Pancreas (tissue), 10 donors: ENCODE measurements around the gene NIPAL1. TPM values are rescaled to one million over a fixed set of nuclear protein-coding genes. Genes with fewer than 3 reads are reported as not detected.

Experiments
- ATAC-seq, 4 donors: fragments of 200-7000 bp; cut with Tn5 transposase; one replicate each; pipeline versions ENCODE4 v1.8.0 to v1.9.1; 2020; ENCODE audit warnings: mild to moderate bottlenecking in 4 of 4, moderate library complexity in 4 of 4
- DNase-seq, 6 donors: peaks; one replicate each; pipeline ENCODE4 v3.0.0-alpha.2; 2020
- FAIRE-seq: peaks from 2 replicates; lab custom pipeline; 2012; peaks lifted over from hg19 to GRCh38; lab: Jason Lieb, UNC
- H3K27ac ChIP-seq, 4 donors: fragments of 200-600 bp; sonication (generic); 1 replicate in 3 of 4; 2 replicates in 1 of 4; pipeline versions ENCODE4 v1.5.0 to v1.8.0; 2020
- H3K27me3 ChIP-seq, 4 donors: fragments of 200-600 bp; one replicate each; pipeline ENCODE4 v1.8.0; 2021
- H3K36me3 ChIP-seq, 3 donors: fragments of 200-600 bp; sonication (generic) in 1 of 3; one replicate each; pipeline versions ENCODE4 v1.5.0 to v1.8.0; 2020 to 2021
- H3K4me1 ChIP-seq, 3 donors: fragments of 200-600 bp; one replicate each; pipeline ENCODE4 v1.8.0; 2021
- H3K4me3 ChIP-seq, 4 donors: fragments of 200-600 bp; sonication (generic) in 2 of 4; one replicate each; pipeline versions ENCODE4 v1.5.0 to v1.8.0; 2020 to 2021
- H3K9me3 ChIP-seq, 4 donors: fragments of 200-600 bp; one replicate each; pipeline ENCODE4 v1.8.0; 2021
- CTCF ChIP-seq, 4 donors: fragments of 200-600 bp; sonication (generic) in 3 of 4; IDR thresholded peaks; one replicate each; pipeline versions ENCODE4 v1.5.0 to v1.8.0; 2021; ENCODE audit warnings: antibody characterized with exemption in 4 of 4
- WGBS, 2 donors: extraction: QIAGEN DNeasy Blood & Tissue Kit; methylation state at CpG; one replicate each; pipeline ENCODE4 v1.1.7; 2013; 5-methylcytosine and 5-hydroxymethylcytosine counted together
- intact Hi-C, 3 donors: fragments of 100-400 bp; cut with DNase I; formaldehyde crosslinking; loops; one replicate each; pipeline versions ENCODE4 v1.11.1 to v1.14.2; 2022
- polyA plus RNA-seq, 2 donors: library from polyadenylated mRNA; stranded (reverse); fragments of 200-250 nt; gene quantifications; one replicate each; pipeline ENCODE4 v1.2.3, GENCODE V29; 2013
- total RNA-seq, 6 donors: library from RNA; stranded (reverse); fragmentation: NEBNext Ultra II Directional in 4 of 6; extraction: Animal tissue kit (Norgen Biotek cat#: 25700) in 4 of 6; gene quantifications; one replicate each; pipeline versions ENCODE4 v1.2.1 to v1.2.4, GENCODE V29; 2021 to 2023
- donor health status: healthy with polysubstance abuse.
- donor health status: DM: no; HTN: no; CAD: no; lungs with moderate emphysema.
- donor health status: DM: no; HTN: no; CAD: no.
- donor health status: control.
- donor health status: control.
- donor health status: Bipolar disorder and iron deficiency.
- donor health status: DM: yes; HTN: yes; CAD: no.
- donor health status: DM: no; HTN: no; CAD: no.
- donor health status: DM: no; HTN: no; CAD: no.
- donor health status: DM: yes; HTN: yes; CAD: no.

NIPAL1 gene
- total and polyA plus RNA-seq, 8 donors = 0.96 to 4.4 (median 2.2) TPM

GRCh38 chr4:48058617-48059530 lies 42.3 kb downstream of the NIPAL1 start:
- FAIRE-seq (no peak), ATAC-seq (no peak), DNase-seq (no peak)
- TF ChIP-seq CTCF (IDR thresholded peaks at IDR 0.05) = no peak
- H3K27ac ChIP-seq = no peak overlapping the region
- no peaks in the 10 kb centered on the region for H3K4me1 ChIP-seq
- no peaks in the 10 kb centered on the region for H3K9me3 ChIP-seq
- no peak overlapping the region for H3K4me3 ChIP-seq
- H3K36me3 ChIP-seq = no peaks in the 10 kb centered on the region
- no peaks in the 10 kb centered on the region for H3K27me3 ChIP-seq
- 65% methylated on average over 5 of the region's 5 CpGs for WGBS, 2 donors
- intact Hi-C loops = no loop called here

- Histone ChIP-seq H3K27ac (no peak overlapping the region), H3K9me3 (no peaks in the 10 kb centered on the region), H3K4me1 (no peaks in the 10 kb centered on the region), H3K4me3 (no peak overlapping the region), H3K36me3 (no peaks in the 10 kb centered on the region), H3K27me3 (no peaks in the 10 kb centered on the region)
- 79 to 82% methylated on average over 3 of the region's 3 CpGs for WGBS, 2 donors
- no peak for DNase-seq
- no peak for ATAC-seq
- FAIRE-seq = no peak
- intact Hi-C loops = no loop called here
- no peak for TF ChIP-seq CTCF (IDR thresholded peaks at IDR 0.05)
Measured at GRCh38 chr4:48064349-48064748, 47.8 kb downstream of the NIPAL1 start.

DNA sequence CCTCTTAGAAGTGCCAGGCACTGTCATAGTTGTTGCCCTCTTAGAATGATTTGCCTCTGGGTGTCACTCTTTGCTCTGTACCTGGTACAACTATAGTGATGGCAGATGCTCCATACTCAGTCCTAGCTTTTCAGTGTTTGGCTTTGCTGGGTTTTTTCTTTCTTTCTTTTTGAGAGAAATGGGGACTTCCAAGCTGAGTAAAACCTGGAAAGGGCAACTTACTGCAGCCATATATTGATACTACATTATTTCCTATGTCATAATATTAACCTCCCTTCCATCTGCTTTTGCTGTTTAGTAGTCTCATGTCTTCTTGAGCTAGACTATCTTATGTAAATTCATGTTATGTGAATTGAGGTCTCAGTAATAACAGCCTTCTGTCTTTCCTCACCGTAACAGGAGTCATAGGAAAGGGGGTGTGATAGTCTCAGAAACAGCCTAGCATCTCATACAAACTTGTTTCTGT lies 49.0 kb downstream of the NIPAL1 start:
- no peak for FAIRE-seq

GRCh38 chr4:48067536-48067935 lies 51.0 kb downstream of the NIPAL1 start:
- Histone ChIP-seq H3K4me3 (no peak overlapping the region), H3K27me3 (no peaks in the 10 kb centered on the region), H3K36me3 (no peaks in the 10 kb centered on the region), H3K4me1 (no peaks in the 10 kb centered on the region), H3K9me3 (no peaks in the 10 kb centered on the region), H3K27ac (no peak overlapping the region)
- 83 to 87% methylated on average over 9 of the region's 9 CpGs for WGBS, 2 donors
- ATAC-seq (no peak), FAIRE-seq (no peak), DNase-seq (no peak)
- intact Hi-C loops = no loop called here
- TF ChIP-seq CTCF (IDR thresholded peaks at IDR 0.05) = no peak

More for the DNA sequence above, 49.0 kb downstream of the NIPAL1 start:
- TF ChIP-seq CTCF (IDR thresholded peaks at IDR 0.05) = no peak
- DNase-seq (no peak), ATAC-seq (no peak)
- no peaks in the 10 kb centered on the region for H3K27me3 ChIP-seq
- H3K4me1 ChIP-seq = no peaks in the 10 kb centered on the region
- H3K4me3 ChIP-seq = no peak overlapping the region
- no peaks in the 10 kb centered on the region for H3K36me3 ChIP-seq
- 93 to 100% methylated on average over 1 of the region's 1 CpG for WGBS, 2 donors
- H3K27ac ChIP-seq = no peak overlapping the region
- intact Hi-C loops = no loop called here
- H3K9me3 ChIP-seq = no peaks in the 10 kb centered on the region

DNA sequence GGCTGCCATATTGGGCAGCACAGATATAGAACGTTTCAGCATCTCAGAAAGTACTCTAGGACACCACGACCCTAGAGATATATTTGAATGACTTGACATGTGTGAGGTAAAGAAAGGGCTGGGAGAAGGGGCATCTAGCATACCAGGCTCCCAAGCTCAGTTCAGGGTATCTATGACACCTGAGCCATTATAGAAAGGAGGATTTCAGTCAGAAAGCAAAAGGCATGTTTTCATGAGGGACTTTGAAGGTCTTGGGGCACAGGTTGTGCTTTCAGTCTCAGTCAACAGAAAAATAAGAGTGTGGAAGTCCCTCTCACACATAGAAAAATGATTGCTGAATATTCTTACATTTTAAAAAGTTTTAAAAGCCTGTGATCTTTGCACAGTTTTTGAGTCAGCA lies 51.6 kb downstream of the NIPAL1 start:
- FAIRE-seq (no peak), ATAC-seq (no peak), DNase-seq (no peak)
- intact Hi-C loops = no loop called here
- Histone ChIP-seq H3K4me3 (no peak overlapping the region), H3K36me3 (no peaks in the 10 kb centered on the region), H3K4me1 (no peaks in the 10 kb centered on the region), H3K9me3 (no peaks in the 10 kb centered on the region), H3K27ac (no peak overlapping the region), H3K27me3 (no peaks in the 10 kb centered on the region)
- no peak for TF ChIP-seq CTCF (IDR thresholded peaks at IDR 0.05)
- 60 to 69% methylated on average over 2 of the region's 2 CpGs for WGBS, 2 donors
